Adipocyte (in vitro differentiated cells): ENCODE measurements around the gene ABCB4.

Source experiments
- DNase-seq: peaks from one replicate; pipeline ENCODE4 v3.0.0-alpha.2; 2015; ENCODE audit warnings: low read depth
- H3K27me3 ChIP-seq: replicated peaks from 2 replicates; pipeline ENCODE4 v1.7.0; 2013; ENCODE audit warnings: mild to moderate bottlenecking, low read length, moderate library complexity; ENCODE audit not compliant: control insufficient read depth, insufficient read depth
- H3K36me3 ChIP-seq: 2 replicates; pipeline ENCODE4 v1.7.0; 2013; ENCODE audit warnings: low read length, mild to moderate bottlenecking, moderate library complexity; ENCODE audit not compliant: control insufficient read depth, insufficient read depth, severe bottlenecking
- H3K4me1 ChIP-seq: 2 replicates; pipeline ENCODE4 v1.7.0; 2013; ENCODE audit warnings: mild to moderate bottlenecking, low read length, moderate library complexity; ENCODE audit not compliant: control insufficient read depth, insufficient read depth
- H3K4me3 ChIP-seq: 2 replicates; pipeline ENCODE4 v1.7.0; 2013; ENCODE audit warnings: mild to moderate bottlenecking, low read length, moderate library complexity
- H3K9ac ChIP-seq: 2 replicates; pipeline ENCODE4 v1.7.0; 2013; ENCODE audit warnings: mild to moderate bottlenecking, low read length, moderate library complexity
- H3K9me3 ChIP-seq: 2 replicates; pipeline ENCODE4 v1.7.0; 2013; ENCODE audit warnings: mild to moderate bottlenecking, low read length, moderate library complexity; ENCODE audit not compliant: control insufficient read depth

ABCB4 gene

GRCh38 chr7:87375662-87376435 is 99.6 kb downstream of the ABCB4 start:
- H3K9me3 ChIP-seq = no peaks in the 10 kb centered on the region
- peaks cover 27% of the 10 kb centered on the region for H3K36me3 ChIP-seq
- DNase-seq = peak; percentile 14
- H3K4me3 ChIP-seq = no peak overlapping the region
- H3K9ac ChIP-seq = no peak overlapping the region
- no peaks in the 10 kb centered on the region for H3K27me3 ChIP-seq
- peaks cover under 1% of the 10 kb centered on the region for H3K4me1 ChIP-seq

- Histone ChIP-seq H3K9ac (no peak overlapping the region), H3K36me3 (peaks cover 20% of the 10 kb centered on the region), H3K27me3 (no peaks in the 10 kb centered on the region), H3K4me1 (peaks cover 7% of the 10 kb centered on the region), H3K4me3 (no peak overlapping the region), H3K9me3 (no peaks in the 10 kb centered on the region)
- peak; percentile 46 for DNase-seq
These were observed 104.8 kb downstream of the ABCB4 start for GRCh38 chr7:87370660-87371180.

- H3K9me3 ChIP-seq = no peaks in the 10 kb centered on the region
- no peak overlapping the region for H3K4me3 ChIP-seq
- no peak for DNase-seq
- peaks cover 19% of the 10 kb centered on the region for H3K36me3 ChIP-seq
- H3K4me1 ChIP-seq = peaks cover 7% of the 10 kb centered on the region
- H3K27me3 ChIP-seq = no peaks in the 10 kb centered on the region
- no peak overlapping the region for H3K9ac ChIP-seq
These were observed 106.3 kb downstream of the ABCB4 start for GRCh38 chr7:87369216-87369615.

GRCh38 chr7:87364246-87364645 is 111.2 kb downstream of the ABCB4 start:
- H3K27me3 ChIP-seq = no peaks in the 10 kb centered on the region
- peaks cover 7% of the 10 kb centered on the region for H3K4me1 ChIP-seq
- no peak overlapping the region for H3K4me3 ChIP-seq
- H3K9ac ChIP-seq = no peak overlapping the region
- DNase-seq = no peak
- no peaks in the 10 kb centered on the region for H3K9me3 ChIP-seq
- peaks cover 29% of the 10 kb centered on the region for H3K36me3 ChIP-seq

GRCh38 chr7:87363342-87363741 is 112.1 kb downstream of the ABCB4 start:
- no peaks in the 10 kb centered on the region for H3K9me3 ChIP-seq
- DNase-seq = no peak

GRCh38 chr7:87361320-87361719 is 114.2 kb downstream of the ABCB4 start:
- H3K9ac ChIP-seq = no peak overlapping the region
- no peak overlapping the region for H3K4me3 ChIP-seq
- H3K36me3 ChIP-seq = peaks cover 17% of the 10 kb centered on the region
- no peak for DNase-seq
- H3K9me3 ChIP-seq = no peaks in the 10 kb centered on the region
- H3K4me1 ChIP-seq = peaks cover 15% of the 10 kb centered on the region
- no peaks in the 10 kb centered on the region for H3K27me3 ChIP-seq

More at GRCh38 chr7:87363342-87363741, 112.1 kb downstream of the ABCB4 start:
- Histone ChIP-seq H3K27me3 (no peaks in the 10 kb centered on the region), H3K4me3 (no peak overlapping the region), H3K9ac (no peak overlapping the region), H3K4me1 (peaks cover 15% of the 10 kb centered on the region), H3K36me3 (peaks cover 29% of the 10 kb centered on the region)

- DNase-seq = peak; percentile 50
- H3K4me3 ChIP-seq = no peak overlapping the region
- H3K27me3 ChIP-seq = no peaks in the 10 kb centered on the region
- peaks cover 8% of the 10 kb centered on the region for H3K9me3 ChIP-seq
- H3K9ac ChIP-seq = no peak overlapping the region
- H3K4me1 ChIP-seq = peaks cover 15% of the 10 kb centered on the region
- H3K36me3 ChIP-seq = peaks cover 29% of the 10 kb centered on the region
These were observed 116.1 kb downstream of the ABCB4 start for GRCh38 chr7:87359366-87359765.

- no peak overlapping the region for H3K9ac ChIP-seq
- H3K36me3 ChIP-seq = peaks cover 42% of the 10 kb centered on the region
- DNase-seq = no peak
- peaks cover 15% of the 10 kb centered on the region for H3K4me1 ChIP-seq
- H3K9me3 ChIP-seq = peaks cover 17% of the 10 kb centered on the region
- H3K27me3 ChIP-seq = no peaks in the 10 kb centered on the region
- H3K4me3 ChIP-seq = no peak overlapping the region
These were observed 119.0 kb downstream of the ABCB4 start for GRCh38 chr7:87356448-87356847.

GRCh38 chr7:87354749-87355148 is 120.7 kb downstream of the ABCB4 start:
- H3K4me3 ChIP-seq = no peak overlapping the region
- H3K9me3 ChIP-seq = peaks cover 17% of the 10 kb centered on the region
- no peaks in the 10 kb centered on the region for H3K27me3 ChIP-seq
- H3K9ac ChIP-seq = no peak overlapping the region
- DNase-seq = no peak
- H3K36me3 ChIP-seq = peaks cover 53% of the 10 kb centered on the region
- H3K4me1 ChIP-seq = peaks cover 13% of the 10 kb centered on the region
